GM12878 (cell line): ENCODE data around the gene SYNRG. TPM values are rescaled to one million over a fixed set of nuclear protein-coding genes. Genes with fewer than 3 reads are reported as not detected.

Experiments used
- ATAC-seq: fragments of 200-7000 bp; cut with Tn5 transposase; 3 replicates; pipeline ENCODE4 v1.9.1; 2020; ENCODE audit warnings: mild to moderate bottlenecking, moderate library complexity
- BruUV-seq: library from RNA; stranded (reverse); fragments of 400-500 nt; replicated peaks from 2 replicates; lab custom pipeline; 2021; lab: Mats Ljungman, UMichigan
- CTCF ChIA-PET: fragments of 300-600 bp; sonication (Branson Sonifier 250); formaldehyde crosslinking; extraction: SDS; loops from one replicate; lab custom pipeline; 2021; ENCODE audit warnings: inconsistent platforms; lab: Yijun Ruan, JAX
- POLR2A ChIA-PET: fragments of 350-600 bp; formaldehyde crosslinking; extraction: SDS; loops from one replicate; lab custom pipeline; 2021; ENCODE audit warnings: inconsistent platforms; lab: Charles Lee
- RAD21 ChIA-PET: fragments of 300-600 bp; sonication (Branson Sonifier 250); formaldehyde crosslinking; loops from one replicate; lab custom pipeline; 2023; ENCODE audit warnings: antibody characterized with exemption; ENCODE audit not compliant: unreplicated experiment; lab: Charles Lee
- SMC1A ChIA-PET: fragments of 300-600 bp; sonication (Branson Sonifier 250); formaldehyde crosslinking; loops from one replicate; lab custom pipeline; 2023; ENCODE audit not compliant: unreplicated experiment, uncharacterized antibody; lab: Charles Lee
- DNase-seq: peaks from one replicate; pipeline ENCODE4 v3.0.0-alpha.2; 2011; ENCODE audit warnings: low read depth, low spot score
- FAIRE-seq: peaks from 3 replicates; lab custom pipeline; 2011; peaks lifted over from hg19 to GRCh38; lab: Jason Lieb, UNC
- H2AFZ ChIP-seq: 2 replicates; pipeline ENCODE4 v1.6.0; 2011; ENCODE audit warnings: low read depth, low read length, control low read depth; ENCODE audit not compliant: control insufficient read depth
- H3K27ac ChIP-seq: 2 replicates; pipeline ENCODE4 v1.5.1; 2011; ENCODE audit warnings: control low read depth; ENCODE audit not compliant: control insufficient read depth, insufficient read depth
- H3K27me3 ChIP-seq, 2 experiments: replicated peaks in 1 of 2; 2 replicates each; pipeline versions ENCODE4 v1.6.0 to v1.6.1; 2011; ENCODE audit warnings: low read length in 1 of 2; ENCODE audit not compliant: control insufficient read depth in 2 of 2, insufficient read depth in 2 of 2
- H3K36me3 ChIP-seq, 2 experiments: 2 replicates each; pipeline ENCODE4 v1.5.1; 2011; ENCODE audit warnings: low read length in 1 of 2; ENCODE audit not compliant: control insufficient read depth in 2 of 2, insufficient read depth in 2 of 2
- H3K4me1 ChIP-seq: 2 replicates; pipeline ENCODE4 v1.6.1; 2011; ENCODE audit warnings: mild to moderate bottlenecking, low read length, moderate library complexity, mixed read lengths; ENCODE audit not compliant: control insufficient read depth, insufficient read depth
- H3K4me2 ChIP-seq: 2 replicates; pipeline ENCODE4 v1.6.0; 2011; ENCODE audit warnings: control low read depth; ENCODE audit not compliant: control insufficient read depth, insufficient read depth
- H3K4me3 ChIP-seq: fragments of 200-600 bp; sonication (generic); 2 replicates; pipeline ENCODE4 v1.5.1; 2016
- H3K79me2 ChIP-seq: 2 replicates; pipeline ENCODE4 v1.6.0; 2011; ENCODE audit warnings: low read length; ENCODE audit not compliant: control insufficient read depth, insufficient read depth
- H3K9ac ChIP-seq: 2 replicates; pipeline ENCODE4 v1.8.0; 2011; ENCODE audit warnings: low read length, control low read depth, mixed read lengths; ENCODE audit not compliant: control insufficient read depth, insufficient read depth
- H3K9me3 ChIP-seq: replicated peaks from 3 replicates; pipeline ENCODE4 v1.5.1; 2011; ENCODE audit warnings: mild to moderate bottlenecking, low read length; ENCODE audit not compliant: control insufficient read depth, insufficient read depth
- H4K20me1 ChIP-seq: 2 replicates; pipeline ENCODE4 v1.6.0; 2011; ENCODE audit not compliant: control insufficient read depth, insufficient read depth
- ATF7 ChIP-seq: fragments of 450-650 bp; IDR thresholded peaks from 2 replicates; pipeline ENCODE4 v1.6.1; 2016; ENCODE audit warnings: low read depth, mild to moderate bottlenecking
- BACH1 ChIP-seq: fragments of 450-650 bp; IDR thresholded peaks from 2 replicates; pipeline ENCODE4 v1.6.1; 2017; ENCODE audit warnings: mild to moderate bottlenecking, borderline replicate concordance
- CEBPB ChIP-seq, 2 experiments: fragments of 150-350 bp in 1 of 2; IDR thresholded peaks; 2 replicates each; pipeline ENCODE4 v1.6.1; 2012 to 2014; ENCODE audit warnings: low read depth in 2 of 2, low read length in 2 of 2, borderline replicate concordance in 1 of 2, inconsistent platforms in 1 of 2
- CREB1 ChIP-seq: IDR thresholded peaks from 2 replicates; pipeline ENCODE4 v1.6.1; 2012; ENCODE audit warnings: low read depth, mild to moderate bottlenecking, inconsistent platforms
- CREM ChIP-seq: IDR thresholded peaks from 2 replicates; pipeline ENCODE4 v1.6.1; 2014; ENCODE audit warnings: antibody characterized with exemption, low read depth
- HDAC2 ChIP-seq: fragments of 200-600 bp; sonication (generic); IDR thresholded peaks from 2 replicates; pipeline ENCODE4 v1.6.1; 2017
- IRF4 ChIP-seq: IDR thresholded peaks from 2 replicates; pipeline ENCODE4 v1.6.1; 2011; ENCODE audit warnings: low read depth, low read length
- SIX5 ChIP-seq: IDR thresholded peaks from 2 replicates; pipeline ENCODE4 v1.6.1; 2011; ENCODE audit warnings: mild to moderate bottlenecking, low read depth, low read length, moderate library complexity; ENCODE audit not compliant: severe bottlenecking
- WGBS: methylation state at CpG from one replicate; pipeline ENCODE4 v1.1.6; 2016; ENCODE audit warnings: low lambda C conversion rate; ENCODE audit not compliant: insufficient replicate concordance, insufficient coverage; ENCODE audit errors: missing lambda C conversion rate; 5-methylcytosine and 5-hydroxymethylcytosine counted together
- in situ Hi-C: fragments of 300-500 bp; cut with MboI; formaldehyde crosslinking; loops from 9 replicates; pipeline ENCODE4 v1.14.3; 2018; ENCODE audit warnings: mixed read lengths
- intact Hi-C: fragments of 100-400 bp; cut with micrococcal nuclease; formaldehyde crosslinking; loops from one replicate; pipeline ENCODE4 v1.14.2; 2022; ENCODE audit not compliant: unreplicated experiment
- polyA plus RNA-seq, 11 experiments: library from polyadenylated mRNA; depleted of rRNA in 4 of 11; unstranded in 6 of 11; stranded (reverse) in 5 of 11; fragments of >200 nt; fragmentation: Nextera tagmentation in 4 of 11; fragmentation: Illumina TruSeq in 1 of 11; extraction: Ambion mirVana in 4 of 11; extraction: Trizol in 1 of 11; gene quantifications; 1 replicate in 1 of 11; 2 replicates in 10 of 11; pipeline versions ENCODE4 v1.2.1 to v1.2.3, GENCODE V29; 2011 to 2016; ENCODE audit warnings: inconsistent platforms in 2 of 11, missing spikeins in 2 of 11, low read depth in 1 of 11
- total RNA-seq, 4 experiments: library from RNA; depleted of rRNA in 3 of 4; stranded (reverse); fragments of >200 nt in 3 of 4; fragmentation: Illumina TruSeq in 1 of 4; extraction: Trizol in 1 of 4; gene quantifications; 2 replicates each; pipeline versions ENCODE4 v1.2.1 to v1.2.3, GENCODE V29; 2013 to 2021
- TF ChIP-seq, protein P1 (sequence below): IDR thresholded peaks from 2 replicates; pipeline ENCODE4 v1.6.1; 2011; ENCODE audit warnings: low read depth, low read length, improper control_type of control experiment, borderline replicate concordance
- TF ChIP-seq, protein P2 (sequence below): fragments of 450-650 bp; IDR thresholded peaks from 2 replicates; pipeline ENCODE4 v1.6.1; 2017; ENCODE audit warnings: antibody characterized with exemption, mild to moderate bottlenecking, moderate library complexity

Gene SYNRG
- total and polyA plus RNA-seq, 10 of the 15 experiments (the other 5 are each of a cell fraction or from before 2014, with no cell fraction given), result 5.2 to 40.4 (median 26.7) TPM

DNA sequence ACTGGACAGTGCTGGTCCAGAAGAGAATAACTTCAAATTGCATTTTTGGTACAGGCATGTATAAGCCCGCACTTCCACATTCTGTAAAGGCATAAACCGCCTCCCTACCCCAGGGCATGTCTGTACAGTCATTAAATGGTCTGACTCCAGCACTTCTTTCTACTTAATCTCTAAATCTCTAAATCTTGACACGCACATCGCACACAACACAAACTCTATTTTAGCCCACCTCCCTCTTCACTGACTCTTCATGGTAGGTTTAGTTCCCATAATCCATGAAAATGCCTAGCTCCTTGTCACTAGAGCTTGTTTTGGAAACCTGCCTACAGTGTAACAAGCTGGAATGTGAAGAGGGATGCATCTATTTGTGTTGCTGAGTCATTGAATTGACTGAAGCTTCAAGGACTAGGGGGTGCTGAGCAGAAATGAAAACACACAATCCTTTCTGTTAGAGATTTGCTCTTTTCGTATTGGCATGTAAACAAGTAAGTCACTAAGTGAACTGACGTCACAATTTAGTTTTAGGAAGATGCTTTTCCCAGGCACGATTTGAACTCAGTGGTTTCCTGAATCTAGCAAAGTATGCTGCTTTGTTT lies 121.1 kb downstream of the SYNRG start:
- no peaks in the 10 kb centered on the region for H4K20me1 ChIP-seq
- no peak overlapping the region for H3K27ac ChIP-seq
- peaks cover 12% of the 10 kb centered on the region for H3K79me2 ChIP-seq
- intact Hi-C loops (loop anchor here (2.0 kb wide), 2 partner anchors 115 to 121 kb away; partner anchors contain the start of gene SYNRG), in situ Hi-C loops (no loop called here)
- RAD21 ChIA-PET, result interaction anchor here (0.7 to 1.3 kb wide), 5 partner anchors 38 to 112 kb away, joined by 3 to 4 read pairs (median 3); no protein-coding TSS in a partner anchor
- no peaks in the 10 kb centered on the region for H3K27me3 ChIP-seq
- SMC1A ChIA-PET, result interaction anchor here (0.8 to 1.0 kb wide), 3 partner anchors 41 to 77 kb away, joined by 3 read pairs; no protein-coding TSS in a partner anchor
- no peaks in the 10 kb centered on the region for H3K9me3 ChIP-seq
- 0 out of 2 replicates have a peak, but pooled peaks have one; percentile 19 for TF ChIP-seq BACH1
- 0 out of 2 replicates have a peak, but pooled peaks have one; percentile 44 for TF ChIP-seq CREM
- TF ChIP-seq, protein P1, sequence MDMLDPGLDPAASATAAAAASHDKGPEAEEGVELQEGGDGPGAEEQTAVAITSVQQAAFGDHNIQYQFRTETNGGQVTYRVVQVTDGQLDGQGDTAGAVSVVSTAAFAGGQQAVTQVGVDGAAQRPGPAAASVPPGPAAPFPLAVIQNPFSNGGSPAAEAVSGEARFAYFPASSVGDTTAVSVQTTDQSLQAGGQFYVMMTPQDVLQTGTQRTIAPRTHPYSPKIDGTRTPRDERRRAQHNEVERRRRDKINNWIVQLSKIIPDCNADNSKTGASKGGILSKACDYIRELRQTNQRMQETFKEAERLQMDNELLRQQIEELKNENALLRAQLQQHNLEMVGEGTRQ, result no peak
- peak; percentile 79 for TF ChIP-seq CREB1
- TF ChIP-seq CEBPB (IDR thresholded peaks at IDR 0.05; ENCODE audit: borderline replicate concordance in 1 of 2, low read depth in 2 of 2, low read length in 2 of 2), result no peak
- TF ChIP-seq IRF4, result no peak
- TF ChIP-seq, protein P2, sequence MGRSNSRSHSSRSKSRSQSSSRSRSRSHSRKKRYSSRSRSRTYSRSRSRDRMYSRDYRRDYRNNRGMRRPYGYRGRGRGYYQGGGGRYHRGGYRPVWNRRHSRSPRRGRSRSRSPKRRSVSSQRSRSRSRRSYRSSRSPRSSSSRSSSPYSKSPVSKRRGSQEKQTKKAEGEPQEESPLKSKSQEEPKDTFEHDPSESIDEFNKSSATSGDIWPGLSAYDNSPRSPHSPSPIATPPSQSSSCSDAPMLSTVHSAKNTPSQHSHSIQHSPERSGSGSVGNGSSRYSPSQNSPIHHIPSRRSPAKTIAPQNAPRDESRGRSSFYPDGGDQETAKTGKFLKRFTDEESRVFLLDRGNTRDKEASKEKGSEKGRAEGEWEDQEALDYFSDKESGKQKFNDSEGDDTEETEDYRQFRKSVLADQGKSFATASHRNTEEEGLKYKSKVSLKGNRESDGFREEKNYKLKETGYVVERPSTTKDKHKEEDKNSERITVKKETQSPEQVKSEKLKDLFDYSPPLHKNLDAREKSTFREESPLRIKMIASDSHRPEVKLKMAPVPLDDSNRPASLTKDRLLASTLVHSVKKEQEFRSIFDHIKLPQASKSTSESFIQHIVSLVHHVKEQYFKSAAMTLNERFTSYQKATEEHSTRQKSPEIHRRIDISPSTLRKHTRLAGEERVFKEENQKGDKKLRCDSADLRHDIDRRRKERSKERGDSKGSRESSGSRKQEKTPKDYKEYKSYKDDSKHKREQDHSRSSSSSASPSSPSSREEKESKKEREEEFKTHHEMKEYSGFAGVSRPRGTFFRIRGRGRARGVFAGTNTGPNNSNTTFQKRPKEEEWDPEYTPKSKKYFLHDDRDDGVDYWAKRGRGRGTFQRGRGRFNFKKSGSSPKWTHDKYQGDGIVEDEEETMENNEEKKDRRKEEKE, result no peak
- no peak for TF ChIP-seq HDAC2
- TF ChIP-seq SIX5, result no peak
- TF ChIP-seq ATF7, result peak; percentile 67; the same call in 1 of the 2 replicates
- CTCF ChIA-PET, result interaction anchor here (1.0 to 1.2 kb wide), 6 partner anchors 8 to 121 kb away, joined by 3 to 4 read pairs (median 3); partner anchors contain the start of gene SYNRG
- H3K9ac ChIP-seq, result peak overlapping the region; percentile 75; the same call in 1 of the 2 replicates
- BruUV-seq, result no TSS peak
- no peaks in the 10 kb centered on the region for H3K36me3 ChIP-seq
- POLR2A ChIA-PET, result interaction anchor here (0.8 to 1.5 kb wide), 4 partner anchors 11 to 81 kb away, joined by 3 to 5 read pairs (median 3); no protein-coding TSS in a partner anchor
- peaks cover 24% of the 10 kb centered on the region for H3K4me1 ChIP-seq
- peak overlapping the region; percentile 97 for H2AFZ ChIP-seq
- WGBS, result 39% methylated on average over 7 of the region's 7 CpGs
- no peak for FAIRE-seq
- no peak for DNase-seq
- peak overlapping the region; percentile 100 for H3K4me2 ChIP-seq
- peak overlapping the region; percentile 85 for H3K4me3 ChIP-seq
- no peak for ATAC-seq
